Astrocyte of the spinal cord (primary cell): Measurements from ENCODE around the gene ANKRD31.
"Not testable (repeated sequence)": the region's sequence is repeated elsewhere in the genome, so short reads cannot be mapped to it uniquely, and the experiment has no call there.

Experiments used
- DNase-seq: peaks from one replicate; pipeline ENCODE4 v3.0.0; 2011; ENCODE audit warnings: low read depth, low spot score
- H3K4me3 ChIP-seq: 2 replicates; pipeline ENCODE4 v1.5.1; 2011; ENCODE audit warnings: low read depth, mild to moderate bottlenecking, low read length, moderate library complexity
- CTCF ChIP-seq: IDR thresholded peaks from 2 replicates; pipeline ENCODE4 v1.5.1; 2012; ENCODE audit warnings: low read depth, mild to moderate bottlenecking, low read length, inconsistent platforms
- in situ Hi-C: cut with HindIII; loops from 2 replicates; pipeline ENCODE4 v1.10.0; 2017; ENCODE audit warnings: low sequenced_read_pairs

Gene ANKRD31

GRCh38 chr5:75260708-75261107 lies 24.0 kb upstream of the ANKRD31 start:
- DNase-seq, result no peak
- H3K4me3 ChIP-seq, result no peak overlapping the region
- in situ Hi-C loops, result no loop called here
- TF ChIP-seq CTCF, result no peak

- DNase-seq, in situ Hi-C loops, H3K4me3 ChIP-seq: not testable (repeated sequence)
These were observed 13.8 kb upstream of the ANKRD31 start for GRCh38 chr5:75250452-75250851.

- no peak for DNase-seq
- no peak overlapping the region for H3K4me3 ChIP-seq
- no peak for TF ChIP-seq CTCF
- in situ Hi-C loops, result no loop called here
These were observed 8.3 kb upstream of the ANKRD31 start for GRCh38 chr5:75245023-75245422.

- no peak for DNase-seq
- H3K4me3 ChIP-seq, result no peak overlapping the region
- in situ Hi-C loops, result no loop called here
- TF ChIP-seq CTCF, result no peak
These were observed 6.8 kb upstream of the ANKRD31 start for GRCh38 chr5:75243510-75243909.

GRCh38 chr5:75243100-75243499 lies 6.4 kb upstream of the ANKRD31 start:
- no peak for TF ChIP-seq CTCF
- in situ Hi-C loops, result no loop called here
- no peak for DNase-seq
- H3K4me3 ChIP-seq, result no peak overlapping the region

- H3K4me3 ChIP-seq, result no peak overlapping the region
- in situ Hi-C loops, result no loop called here
- TF ChIP-seq CTCF, result no peak
- no peak for DNase-seq
These were observed 5.4 kb upstream of the ANKRD31 start for GRCh38 chr5:75242067-75242466.

GRCh38 chr5:75239681-75240080 lies 3.0 kb upstream of the ANKRD31 start:
- no peak overlapping the region for H3K4me3 ChIP-seq
- TF ChIP-seq CTCF, result no peak
- peak; percentile 4 for DNase-seq
- in situ Hi-C loops, result no loop called here
